ENCODE measurements around the gene MCRIP1.

MCRIP1 gene

GRCh38 chr17:81817758-81818147, 15.3 kb downstream of the MCRIP1 start:
- DNase-seq: no peak

GRCh38 chr17:81815646-81815986, 17.5 kb downstream of the MCRIP1 start:
- no peak for DNase-seq

- no peak for DNase-seq
Measured at GRCh38 chr17:81814748-81815645, 18.1 kb downstream of the MCRIP1 start.

- DNase-seq: no peak
Measured at GRCh38 chr17:81813861-81814683, 19.0 kb downstream of the MCRIP1 start.

GRCh38 chr17:81813371-81813684, 19.8 kb downstream of the MCRIP1 start:
- DNase-seq: no peak

- no peak for DNase-seq
Measured at GRCh38 chr17:81812571-81813370, 20.3 kb downstream of the MCRIP1 start.

GRCh38 chr17:81811705-81812570, 21.2 kb downstream of the MCRIP1 start:
- no peak for DNase-seq

GRCh38 chr17:81810892-81811704, 22.0 kb downstream of the MCRIP1 start:
- no peak for DNase-seq

GRCh38 chr17:81810476-81810875, 22.6 kb downstream of the MCRIP1 start:
- no peak for DNase-seq

GRCh38 chr17:81809556-81809998, 23.5 kb downstream of the MCRIP1 start:
- no peak for DNase-seq

GRCh38 chr17:81808778-81809555, 24.1 kb downstream of the MCRIP1 start:
- no peak for DNase-seq

- no peak for DNase-seq
Measured at GRCh38 chr17:81807839-81808238, 25.3 kb downstream of the MCRIP1 start.

GRCh38 chr17:81807210-81807719, 25.8 kb downstream of the MCRIP1 start:
- no peak for DNase-seq

GRCh38 chr17:81806461-81807209, 26.5 kb downstream of the MCRIP1 start:
- DNase-seq: no peak

- DNase-seq: no peak
Measured at GRCh38 chr17:81805707-81806460, 27.2 kb downstream of the MCRIP1 start.

GRCh38 chr17:81804559-81805399, 28.3 kb downstream of the MCRIP1 start:
- DNase-seq: no peak

GRCh38 chr17:81803728-81804558, 29.1 kb downstream of the MCRIP1 start, which contains the start of gene GCGR:
TSS of gene GCGR (plus strand) at chr17:81804150. CDS start at chr17:81809019, 4,869 bp downstream.
- DNase-seq: no peak

All from suppressor macrophage treated with lipopolysaccharide for 4 hours (primary cell).